Calu3 (cell line): Measurements from ENCODE around the gene RBPMS2. TPM values are rescaled to one million over a fixed set of nuclear protein-coding genes. Genes with fewer than 3 reads are reported as not detected.

Experiments
- BruUV-seq: library from RNA; stranded (reverse); fragments of 400-500 nt; replicated peaks from 2 replicates; lab custom pipeline; 2021; lab: Mats Ljungman, UMichigan
- CTCF ChIA-PET: fragments of 300-600 bp; sonication (Branson Sonifier 250); formaldehyde crosslinking; loops from one replicate; lab custom pipeline; 2022; ENCODE audit warnings: antibody characterized with exemption; lab: Charles Lee
- DNase-seq: peaks from one replicate; pipeline ENCODE4 v3.0.0; 2022
- H3K27ac Mint-ChIP-seq: one replicate; pipeline ENCODE4 v1.8.0; 2022; ENCODE audit warnings: mixed read lengths; ENCODE audit not compliant: unreplicated experiment
- H3K27me3 Mint-ChIP-seq: one replicate; pipeline ENCODE4 v1.8.0; 2022; ENCODE audit warnings: mixed read lengths; ENCODE audit not compliant: unreplicated experiment
- H3K36me3 Mint-ChIP-seq: one replicate; pipeline ENCODE4 v1.8.0; 2022; ENCODE audit warnings: mild to moderate bottlenecking, moderate library complexity, mixed read lengths; ENCODE audit not compliant: insufficient read depth, unreplicated experiment
- H3K4me1 Mint-ChIP-seq: one replicate; pipeline ENCODE4 v1.8.0; 2022; ENCODE audit warnings: mild to moderate bottlenecking, low read depth, mixed read lengths; ENCODE audit not compliant: unreplicated experiment
- H3K4me3 Mint-ChIP-seq: one replicate; pipeline ENCODE4 v1.8.0; 2022; ENCODE audit warnings: mild to moderate bottlenecking, low read depth, moderate library complexity, mixed read lengths; ENCODE audit not compliant: unreplicated experiment
- H3K9me3 Mint-ChIP-seq: one replicate; pipeline ENCODE4 v1.8.0; 2022; ENCODE audit warnings: low read depth, mixed read lengths; ENCODE audit not compliant: unreplicated experiment
- intact Hi-C: fragments of 100-400 bp; cut with micrococcal nuclease; formaldehyde crosslinking; loops from one replicate; pipeline ENCODE4 v1.10.0; 2022; ENCODE audit not compliant: unreplicated experiment
- total RNA-seq: library from RNA; stranded (reverse); gene quantifications from 2 replicates; pipeline ENCODE4 v1.2.3, GENCODE V29; 2022
- TF ChIP-seq, protein P1 (sequence below): fragments of 200-600 bp; IDR thresholded peaks from one replicate; pipeline ENCODE4 v1.8.0; 2022; ENCODE audit warnings: antibody characterized with exemption; ENCODE audit not compliant: unreplicated experiment

Gene RBPMS2
- total RNA-seq, 1 experiment from 2014 or later = 1.4 TPM

DNA sequence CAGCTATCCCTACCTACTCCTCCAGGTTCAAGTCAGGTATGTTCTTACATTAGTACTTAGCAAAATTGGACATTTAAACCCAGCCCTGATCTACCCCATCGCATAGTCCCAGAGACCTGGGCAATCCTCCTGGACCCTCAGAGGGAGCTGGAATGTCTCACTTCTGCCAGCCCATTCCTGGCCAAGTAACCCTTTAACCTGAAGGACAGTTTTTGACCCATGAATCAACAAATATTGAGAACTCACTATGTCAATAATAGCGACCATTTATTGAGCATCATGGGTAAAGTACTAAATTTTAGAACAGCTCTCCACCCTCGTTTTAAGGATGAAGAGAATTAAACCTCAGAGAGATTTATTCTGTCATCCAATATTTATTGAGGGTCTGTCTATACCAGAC, 70.4 kb downstream of the RBPMS2 start:
- Mint-ChIP-seq H3K27me3 (no peaks in the 10 kb centered on the region), H3K4me3 (no peak overlapping the region), H3K4me1 (peaks cover 24% of the 10 kb centered on the region), H3K9me3 (no peaks in the 10 kb centered on the region), H3K27ac (no peak overlapping the region), H3K36me3 (peaks cover 32% of the 10 kb centered on the region)
- DNase-seq = no peak
- CTCF ChIA-PET = interaction anchor here (0.5 to 1.2 kb wide), 2 partner anchors 13 to 23 kb away, joined by 3 to 4 read pairs; no protein-coding TSS in a partner anchor
- TF ChIP-seq, protein P1, sequence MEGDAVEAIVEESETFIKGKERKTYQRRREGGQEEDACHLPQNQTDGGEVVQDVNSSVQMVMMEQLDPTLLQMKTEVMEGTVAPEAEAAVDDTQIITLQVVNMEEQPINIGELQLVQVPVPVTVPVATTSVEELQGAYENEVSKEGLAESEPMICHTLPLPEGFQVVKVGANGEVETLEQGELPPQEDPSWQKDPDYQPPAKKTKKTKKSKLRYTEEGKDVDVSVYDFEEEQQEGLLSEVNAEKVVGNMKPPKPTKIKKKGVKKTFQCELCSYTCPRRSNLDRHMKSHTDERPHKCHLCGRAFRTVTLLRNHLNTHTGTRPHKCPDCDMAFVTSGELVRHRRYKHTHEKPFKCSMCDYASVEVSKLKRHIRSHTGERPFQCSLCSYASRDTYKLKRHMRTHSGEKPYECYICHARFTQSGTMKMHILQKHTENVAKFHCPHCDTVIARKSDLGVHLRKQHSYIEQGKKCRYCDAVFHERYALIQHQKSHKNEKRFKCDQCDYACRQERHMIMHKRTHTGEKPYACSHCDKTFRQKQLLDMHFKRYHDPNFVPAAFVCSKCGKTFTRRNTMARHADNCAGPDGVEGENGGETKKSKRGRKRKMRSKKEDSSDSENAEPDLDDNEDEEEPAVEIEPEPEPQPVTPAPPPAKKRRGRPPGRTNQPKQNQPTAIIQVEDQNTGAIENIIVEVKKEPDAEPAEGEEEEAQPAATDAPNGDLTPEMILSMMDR = no peak
- intact Hi-C loops = no loop called here
- BruUV-seq = no TSS peak

DNA sequence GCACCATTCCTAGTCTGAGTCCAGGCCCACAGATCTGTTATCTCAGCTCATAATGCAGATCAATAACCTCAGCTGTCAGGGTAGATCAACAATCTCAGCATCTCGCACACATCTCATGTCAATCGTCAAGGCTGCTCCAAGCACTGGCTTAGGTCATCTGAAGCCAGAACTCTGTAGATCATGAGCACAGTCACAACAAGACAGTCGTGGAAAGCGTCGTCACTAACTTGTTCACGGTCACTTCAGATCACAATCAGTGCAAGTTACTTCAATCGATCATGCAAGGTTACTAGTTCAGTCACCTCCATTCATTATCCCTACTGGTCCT, 71.8 kb downstream of the RBPMS2 start:
- no TSS peak for BruUV-seq
- Mint-ChIP-seq H3K4me1 (peaks cover 34% of the 10 kb centered on the region), H3K27me3 (no peaks in the 10 kb centered on the region), H3K9me3 (no peaks in the 10 kb centered on the region), H3K27ac (peak overlapping the region; percentile 59), H3K4me3 (peak overlapping the region; percentile 69), H3K36me3 (peaks cover 32% of the 10 kb centered on the region)
- intact Hi-C loops = no loop called here
- CTCF ChIA-PET = no interaction called here
- TF ChIP-seq, protein P1 = no peak
- no peak for DNase-seq

DNA sequence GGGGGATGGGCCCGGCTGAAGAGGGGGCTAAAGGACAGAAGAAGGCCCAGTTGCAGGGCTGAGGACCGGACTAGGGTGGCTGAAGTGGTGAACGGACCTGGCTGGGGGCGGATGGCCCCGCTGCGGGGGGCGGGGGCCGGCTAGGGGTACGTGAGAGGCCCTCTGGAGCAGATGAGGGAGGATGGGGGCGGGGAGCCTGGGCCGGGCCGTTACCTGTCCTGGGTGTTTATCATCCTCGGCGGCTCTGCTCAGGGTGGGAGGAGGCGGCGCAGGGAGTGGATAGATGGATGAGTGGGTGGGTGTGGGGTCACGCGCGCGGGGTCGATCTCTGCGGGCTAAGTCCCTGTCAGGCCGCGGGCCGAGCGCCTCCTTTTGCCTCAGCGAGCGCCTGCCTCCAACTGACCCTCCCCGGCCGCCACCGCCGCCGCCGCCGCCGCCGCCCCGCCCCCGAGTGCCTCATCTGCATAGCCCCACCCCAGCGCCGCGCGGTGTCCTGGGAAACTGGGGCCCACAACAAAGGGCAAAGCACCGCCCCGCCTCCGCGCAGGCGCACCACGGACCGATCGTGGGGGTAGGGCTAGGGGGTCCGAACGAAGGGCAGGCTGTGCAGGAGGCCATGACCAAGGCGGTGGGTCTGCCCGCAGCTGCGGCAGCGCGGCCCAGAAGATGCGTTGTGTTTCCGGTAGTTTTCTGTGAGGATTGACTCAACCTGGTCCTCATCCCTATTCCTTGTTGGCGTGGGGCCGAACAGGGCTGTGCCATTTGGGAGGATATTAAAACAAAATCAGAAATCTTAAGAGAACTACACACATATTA, 72.4 kb downstream of the RBPMS2 start:
- Mint-ChIP-seq H3K9me3 (no peaks in the 10 kb centered on the region), H3K4me1 (peaks cover 39% of the 10 kb centered on the region), H3K27ac (peak overlapping the region; percentile 59), H3K36me3 (peaks cover 32% of the 10 kb centered on the region), H3K4me3 (peak overlapping the region; percentile 69), H3K27me3 (no peaks in the 10 kb centered on the region)
- no TSS peak for BruUV-seq
- intact Hi-C loops = no loop called here
- DNase-seq = peak; percentile 99
- CTCF ChIA-PET = no interaction called here
- TF ChIP-seq, protein P1 = no peak

GRCh38 chr15:64701482-64702184, 73.8 kb downstream of the RBPMS2 start:
- TSS peak; percentile 43 for BruUV-seq
- Mint-ChIP-seq H3K9me3 (no peaks in the 10 kb centered on the region), H3K27ac (peak overlapping the region; percentile 59), H3K36me3 (peaks cover 32% of the 10 kb centered on the region), H3K4me3 (peak overlapping the region; percentile 69), H3K27me3 (no peaks in the 10 kb centered on the region), H3K4me1 (peaks cover 45% of the 10 kb centered on the region)
- TF ChIP-seq, protein P1 = no peak
- CTCF ChIA-PET = interaction anchor here (0.5 to 1.0 kb wide), 3 partner anchors 34 to 257 kb away, joined by 3 to 7 read pairs (median 6); no protein-coding TSS in a partner anchor
- DNase-seq = no peak
- intact Hi-C loops = no loop called here
